ENCODE results near the gene PPM1L.

PPM1L gene

GRCh38 chr3:160950954-160951353 lies 194.9 kb downstream of the PPM1L start:
- Histone ChIP-seq H3K27me3 (ENCODE audit: insufficient read depth, low read length, poor library complexity) (no peaks in the 10 kb centered on the region), H3K4ac (ENCODE audit: low read depth, low read length) (no peak overlapping the region), H3K4me3 (ENCODE audit: low read length) (no peak overlapping the region), H3K9ac (ENCODE audit: low read length) (no peak overlapping the region), H4K8ac (ENCODE audit: low read depth, low read length) (no peak overlapping the region), H3K23ac (ENCODE audit: low read length) (no peak overlapping the region), H3K79me1 (ENCODE audit: low read length) (no peaks in the 10 kb centered on the region), H4K5ac (ENCODE audit: low read length) (no peak overlapping the region), H3K4me1 (ENCODE audit: control insufficient read depth, low read depth, low read length) (no peaks in the 10 kb centered on the region), H2BK15ac (replicated peaks; ENCODE audit: low read depth) (no peak overlapping the region), H3K36me3 (ENCODE audit: control insufficient read depth, insufficient read depth, low read length) (no peaks in the 10 kb centered on the region), H3K18ac (ENCODE audit: low read length) (no peak overlapping the region), H3K79me2 (ENCODE audit: control insufficient read depth, insufficient read depth, low read length) (no peaks in the 10 kb centered on the region), H3K56ac (ENCODE audit: low read length) (no peak overlapping the region), H3K4me2 (ENCODE audit: low read length) (no peak overlapping the region), H2BK120ac (ENCODE audit: low read depth, low read length) (no peak overlapping the region), H3K27ac (ENCODE audit: low read depth, low read length) (no peak overlapping the region), H2AK5ac (ENCODE audit: low read length) (no peak overlapping the region), H2BK5ac (ENCODE audit: low read length) (no peak overlapping the region)
- WGBS (ENCODE audit: extremely low coverage, insufficient coverage, low lambda C conversion rate), result no CpG with 5 or more reads among the region's 2 CpGs
- no peak for DNase-seq

GRCh38 chr3:160951642-160952487 lies 195.8 kb downstream of the PPM1L start:
- Histone ChIP-seq H2BK120ac (ENCODE audit: low read depth, low read length) (no peak overlapping the region), H3K27ac (ENCODE audit: low read depth, low read length) (no peak overlapping the region), H4K8ac (ENCODE audit: low read depth, low read length) (no peak overlapping the region), H2AK5ac (ENCODE audit: low read length) (no peak overlapping the region), H3K79me2 (ENCODE audit: control insufficient read depth, insufficient read depth, low read length) (no peaks in the 10 kb centered on the region), H3K23ac (ENCODE audit: low read length) (no peak overlapping the region), H3K79me1 (ENCODE audit: low read length) (no peaks in the 10 kb centered on the region), H3K36me3 (ENCODE audit: control insufficient read depth, insufficient read depth, low read length) (no peaks in the 10 kb centered on the region), H2BK5ac (ENCODE audit: low read length) (no peak overlapping the region), H3K56ac (ENCODE audit: low read length) (no peak overlapping the region), H2BK15ac (replicated peaks; ENCODE audit: low read depth) (no peak overlapping the region), H4K5ac (ENCODE audit: low read length) (no peak overlapping the region), H3K4me3 (ENCODE audit: low read length) (no peak overlapping the region), H3K9ac (ENCODE audit: low read length) (no peak overlapping the region), H3K27me3 (ENCODE audit: insufficient read depth, low read length, poor library complexity) (no peaks in the 10 kb centered on the region), H3K4me2 (ENCODE audit: low read length) (no peak overlapping the region), H3K4ac (ENCODE audit: low read depth, low read length) (peak overlapping the region; percentile 16), H3K18ac (ENCODE audit: low read length) (no peak overlapping the region), H3K4me1 (ENCODE audit: control insufficient read depth, low read depth, low read length) (no peaks in the 10 kb centered on the region)
- no CpG with 5 or more reads among the region's 8 CpGs for WGBS (ENCODE audit: extremely low coverage, insufficient coverage, low lambda C conversion rate)
- no peak for DNase-seq

- Histone ChIP-seq H3K18ac (ENCODE audit: low read length) (no peak overlapping the region), H3K27me3 (ENCODE audit: insufficient read depth, low read length, poor library complexity) (no peaks in the 10 kb centered on the region), H3K36me3 (ENCODE audit: control insufficient read depth, insufficient read depth, low read length) (no peaks in the 10 kb centered on the region), H2BK15ac (replicated peaks; ENCODE audit: low read depth) (no peak overlapping the region), H3K56ac (ENCODE audit: low read length) (no peak overlapping the region), H2AK5ac (ENCODE audit: low read length) (no peak overlapping the region), H3K4me1 (ENCODE audit: control insufficient read depth, low read depth, low read length) (no peaks in the 10 kb centered on the region), H2BK120ac (ENCODE audit: low read depth, low read length) (no peak overlapping the region), H3K79me1 (ENCODE audit: low read length) (no peaks in the 10 kb centered on the region), H3K4me3 (ENCODE audit: low read length) (no peak overlapping the region), H3K23ac (ENCODE audit: low read length) (no peak overlapping the region), H3K9ac (ENCODE audit: low read length) (no peak overlapping the region), H3K79me2 (ENCODE audit: control insufficient read depth, insufficient read depth, low read length) (no peaks in the 10 kb centered on the region), H4K8ac (ENCODE audit: low read depth, low read length) (no peak overlapping the region), H2BK5ac (ENCODE audit: low read length) (no peak overlapping the region), H3K27ac (ENCODE audit: low read depth, low read length) (no peak overlapping the region), H3K4ac (ENCODE audit: low read depth, low read length) (no peak overlapping the region), H4K5ac (ENCODE audit: low read length) (no peak overlapping the region), H3K4me2 (ENCODE audit: low read length) (no peak overlapping the region)
- no CpG with 5 or more reads among the region's 3 CpGs for WGBS (ENCODE audit: extremely low coverage, insufficient coverage, low lambda C conversion rate)
- no peak for DNase-seq
Observed at GRCh38 chr3:160953686-160954085, 197.7 kb downstream of the PPM1L start.

GRCh38 chr3:160956785-160957184 lies 200.8 kb downstream of the PPM1L start:
- Histone ChIP-seq H3K4me3 (ENCODE audit: low read length) (no peak overlapping the region), H3K9ac (ENCODE audit: low read length) (no peak overlapping the region), H3K4me1 (ENCODE audit: control insufficient read depth, low read depth, low read length) (no peaks in the 10 kb centered on the region), H4K5ac (ENCODE audit: low read length) (no peak overlapping the region), H2AK5ac (ENCODE audit: low read length) (no peak overlapping the region), H2BK5ac (ENCODE audit: low read length) (no peak overlapping the region), H3K56ac (ENCODE audit: low read length) (no peak overlapping the region), H3K36me3 (ENCODE audit: control insufficient read depth, insufficient read depth, low read length) (no peaks in the 10 kb centered on the region), H3K4me2 (ENCODE audit: low read length) (no peak overlapping the region), H2BK120ac (ENCODE audit: low read depth, low read length) (no peak overlapping the region), H3K27me3 (ENCODE audit: insufficient read depth, low read length, poor library complexity) (no peaks in the 10 kb centered on the region), H2BK15ac (replicated peaks; ENCODE audit: low read depth) (no peak overlapping the region), H3K79me1 (ENCODE audit: low read length) (no peaks in the 10 kb centered on the region), H4K8ac (ENCODE audit: low read depth, low read length) (no peak overlapping the region), H3K18ac (ENCODE audit: low read length) (no peak overlapping the region), H3K23ac (ENCODE audit: low read length) (no peak overlapping the region), H3K27ac (ENCODE audit: low read depth, low read length) (no peak overlapping the region), H3K79me2 (ENCODE audit: control insufficient read depth, insufficient read depth, low read length) (no peaks in the 10 kb centered on the region), H3K4ac (ENCODE audit: low read depth, low read length) (no peak overlapping the region)
- DNase-seq, result peak; percentile 22

GRCh38 chr3:160960568-160960967 lies 204.5 kb downstream of the PPM1L start:
- no CpG with 5 or more reads among the region's 1 CpG for WGBS (ENCODE audit: extremely low coverage, insufficient coverage, low lambda C conversion rate)
- Histone ChIP-seq H2AK5ac (ENCODE audit: low read length) (no peak overlapping the region), H3K79me1 (ENCODE audit: low read length) (no peaks in the 10 kb centered on the region), H4K5ac (ENCODE audit: low read length) (no peak overlapping the region), H3K79me2 (ENCODE audit: control insufficient read depth, insufficient read depth, low read length) (no peaks in the 10 kb centered on the region), H2BK5ac (ENCODE audit: low read length) (no peak overlapping the region), H2BK120ac (ENCODE audit: low read depth, low read length) (no peak overlapping the region), H3K4me1 (ENCODE audit: control insufficient read depth, low read depth, low read length) (no peaks in the 10 kb centered on the region), H3K27ac (ENCODE audit: low read depth, low read length) (no peak overlapping the region), H3K56ac (ENCODE audit: low read length) (no peak overlapping the region), H3K27me3 (ENCODE audit: insufficient read depth, low read length, poor library complexity) (no peaks in the 10 kb centered on the region), H3K4me2 (ENCODE audit: low read length) (no peak overlapping the region), H3K36me3 (ENCODE audit: control insufficient read depth, insufficient read depth, low read length) (no peaks in the 10 kb centered on the region), H4K8ac (ENCODE audit: low read depth, low read length) (no peak overlapping the region), H3K4ac (ENCODE audit: low read depth, low read length) (no peak overlapping the region), H3K4me3 (ENCODE audit: low read length) (no peak overlapping the region), H2BK15ac (replicated peaks; ENCODE audit: low read depth) (no peak overlapping the region), H3K23ac (ENCODE audit: low read length) (no peak overlapping the region), H3K9ac (ENCODE audit: low read length) (no peak overlapping the region), H3K18ac (ENCODE audit: low read length) (no peak overlapping the region)
- DNase-seq, result no peak

- no peak overlapping the region for H2BK120ac ChIP-seq (ENCODE audit: low read depth, low read length)
Observed at GRCh38 chr3:160963949-160964348, 207.9 kb downstream of the PPM1L start.

More at GRCh38 chr3:160963949-160964348, 207.9 kb downstream of the PPM1L start:
- no peak overlapping the region for H3K4ac ChIP-seq (ENCODE audit: low read depth, low read length)
- no peak overlapping the region for H4K5ac ChIP-seq (ENCODE audit: low read length)
- no peaks in the 10 kb centered on the region for H3K36me3 ChIP-seq (ENCODE audit: control insufficient read depth, insufficient read depth, low read length)
- no peak overlapping the region for H2BK15ac ChIP-seq (replicated peaks; ENCODE audit: low read depth)
- no peak overlapping the region for H2BK5ac ChIP-seq (ENCODE audit: low read length)
- H3K4me2 ChIP-seq (ENCODE audit: low read length), result no peak overlapping the region
- H3K9ac ChIP-seq (ENCODE audit: low read length), result no peak overlapping the region
- H3K79me2 ChIP-seq (ENCODE audit: control insufficient read depth, insufficient read depth, low read length), result no peaks in the 10 kb centered on the region
- no peak for DNase-seq
- H3K23ac ChIP-seq (ENCODE audit: low read length), result no peak overlapping the region
- no peak overlapping the region for H4K8ac ChIP-seq (ENCODE audit: low read depth, low read length)
- H3K79me1 ChIP-seq (ENCODE audit: low read length), result no peaks in the 10 kb centered on the region
- H3K27ac ChIP-seq (ENCODE audit: low read depth, low read length), result no peak overlapping the region
- H3K27me3 ChIP-seq (ENCODE audit: insufficient read depth, low read length, poor library complexity), result no peaks in the 10 kb centered on the region
- no peak overlapping the region for H2AK5ac ChIP-seq (ENCODE audit: low read length)
- H3K4me1 ChIP-seq (ENCODE audit: control insufficient read depth, low read depth, low read length), result no peaks in the 10 kb centered on the region
- no peak overlapping the region for H3K4me3 ChIP-seq (ENCODE audit: low read length)
- H3K56ac ChIP-seq (ENCODE audit: low read length), result no peak overlapping the region
- no CpG with 5 or more reads among the region's 1 CpG for WGBS (ENCODE audit: extremely low coverage, insufficient coverage, low lambda C conversion rate)
- H3K18ac ChIP-seq (ENCODE audit: low read length), result no peak overlapping the region

All from mesendoderm (in vitro differentiated cells).